ENCODE data around the gene HS3ST6.
A peak's percentile ranks its signal among the peaks of the same experiment; 100 is the strongest.
"Not testable (repeated sequence)": the region's sequence is repeated elsewhere in the genome, so short reads cannot be mapped to it uniquely, and the experiment has no call there.

The HS3ST6 gene

DNA sequence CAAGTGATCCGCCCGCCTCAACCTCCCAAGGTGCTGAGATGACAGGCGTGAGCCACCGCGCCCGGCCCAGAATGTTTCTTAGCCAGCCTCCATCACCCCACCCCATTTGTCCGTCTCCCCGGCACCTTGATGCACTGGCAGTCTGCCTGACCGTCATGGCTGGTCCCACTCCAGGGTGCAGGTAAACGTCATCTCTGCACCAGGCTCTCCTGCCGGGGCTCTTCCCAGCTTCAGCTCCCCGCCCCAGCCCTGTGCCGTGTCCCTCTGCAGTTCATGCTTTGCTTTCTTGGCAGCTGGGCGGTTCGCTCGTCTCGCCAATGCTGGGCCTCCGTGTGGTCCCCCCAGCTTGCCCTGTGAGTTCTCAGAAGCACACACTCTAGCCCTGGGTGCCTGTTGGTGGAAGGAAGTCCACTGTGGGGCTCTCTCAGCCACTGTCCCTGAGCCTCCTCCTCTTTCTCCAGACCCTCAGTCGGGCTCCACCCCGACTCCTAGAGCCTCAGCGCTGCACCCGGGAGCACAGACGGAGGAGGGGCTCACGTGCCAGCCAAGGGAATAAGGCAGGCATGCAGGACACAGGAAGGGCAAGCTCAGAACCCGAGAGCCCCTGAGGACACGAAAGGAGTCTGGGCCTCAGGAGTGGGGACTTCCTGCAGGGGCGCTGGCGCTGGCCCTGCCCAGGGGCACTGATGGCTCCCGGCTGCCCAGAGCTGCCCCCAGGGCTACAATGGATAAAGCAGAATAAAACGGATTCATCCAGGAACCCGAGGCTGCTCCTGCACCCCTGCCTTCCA, 12.0 kb downstream of the HS3ST6 start:
- DNase-seq, result no peak

DNA sequence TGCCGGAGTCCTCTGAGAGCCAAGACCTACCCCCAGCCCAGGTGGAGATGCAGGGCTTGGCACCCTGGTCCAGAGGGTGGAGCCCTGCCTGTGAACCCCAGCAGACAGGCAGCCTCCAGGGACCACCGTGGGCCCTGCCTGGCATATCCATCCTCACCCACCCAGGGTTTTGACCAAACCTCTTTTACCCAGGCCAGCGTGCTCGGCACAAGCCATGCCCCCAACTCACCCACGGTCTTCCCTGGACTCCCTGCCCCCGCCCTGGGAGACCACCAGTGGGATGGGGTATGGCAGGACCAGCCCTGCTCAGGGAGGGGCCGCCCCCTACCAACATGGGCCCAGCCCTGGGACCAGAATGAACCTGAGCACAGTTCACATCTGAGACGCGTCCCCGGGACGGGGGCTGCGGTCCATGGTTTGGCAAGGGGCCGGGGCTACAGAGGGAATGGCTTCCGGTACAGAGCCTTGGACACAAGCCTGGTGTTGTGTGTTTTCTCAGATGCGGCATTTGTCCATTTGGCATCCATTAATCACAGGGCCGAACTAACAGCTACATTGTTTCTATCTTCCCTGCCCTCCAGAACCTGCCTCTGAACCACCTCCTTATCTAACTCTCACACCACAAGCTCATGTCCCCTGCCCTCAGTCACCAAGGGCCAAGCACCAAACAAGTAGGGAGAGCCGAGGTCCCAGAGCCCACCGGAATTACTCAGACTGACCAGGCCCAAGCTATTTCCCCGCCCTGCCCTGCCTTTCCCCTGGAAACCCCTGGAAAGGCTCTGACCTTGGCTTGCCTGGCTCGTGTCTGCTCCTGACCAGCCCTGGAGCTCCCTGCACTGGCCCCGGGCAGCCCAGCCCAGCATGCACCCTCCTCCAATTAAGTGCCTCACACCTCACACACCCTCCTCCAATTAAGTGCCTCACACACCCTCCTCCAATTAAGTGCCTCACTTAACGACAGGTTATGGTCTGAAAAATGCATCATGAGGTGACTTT, 14.1 kb downstream of the HS3ST6 start:
- DNase-seq, result no peak

DNA sequence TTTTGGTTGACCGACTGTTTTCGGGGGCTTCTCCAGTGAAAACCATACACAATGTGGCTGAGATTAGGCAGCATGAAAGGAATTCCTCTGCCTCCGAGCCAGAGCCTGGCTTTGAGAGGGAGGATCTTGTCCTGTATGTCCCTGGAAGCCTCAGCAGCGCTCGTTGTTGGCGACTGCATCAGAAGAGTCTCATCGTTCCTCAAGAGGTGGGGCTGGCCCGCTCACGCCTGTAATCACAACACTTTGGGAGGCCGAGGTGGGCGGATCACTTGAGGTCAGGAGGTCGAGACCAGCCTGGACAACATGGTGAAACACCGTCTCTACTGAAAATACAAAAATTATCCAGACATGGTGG, 15.0 kb downstream of the HS3ST6 start:
- DNase-seq, result no peak

DNA sequence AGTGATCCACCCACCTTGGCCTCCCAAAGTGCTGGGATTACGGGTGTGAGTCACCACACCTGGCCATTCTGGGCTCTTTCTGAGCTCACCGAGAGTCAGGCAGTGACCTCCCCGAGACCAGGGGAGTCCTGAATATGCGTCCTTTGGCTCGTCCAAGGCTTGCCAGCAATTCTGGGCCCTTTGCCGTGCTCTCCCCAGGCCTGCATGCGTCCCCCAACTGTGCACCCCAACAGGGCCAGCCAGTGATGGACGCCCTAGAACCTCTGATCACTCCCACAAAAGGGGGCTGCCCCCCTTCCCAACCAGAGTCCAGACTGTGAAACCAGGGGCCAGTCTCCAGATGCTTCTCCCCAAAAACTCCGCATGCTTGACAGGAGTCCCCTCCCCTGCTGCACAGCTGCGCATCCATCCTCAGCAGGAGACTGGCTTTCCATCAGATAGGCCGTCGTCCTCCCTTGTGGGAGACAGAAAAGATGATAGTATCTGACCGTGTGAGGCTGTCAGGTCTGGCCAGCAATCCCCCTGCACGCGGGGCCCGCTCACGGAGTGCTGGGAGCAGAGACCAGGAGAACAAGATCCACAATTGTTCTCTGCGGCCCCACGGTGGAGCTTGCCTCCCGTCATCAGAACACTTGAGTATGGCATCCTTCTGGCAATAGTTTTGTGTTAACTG, 15.5 kb downstream of the HS3ST6 start:
- no peak for DNase-seq

DNA sequence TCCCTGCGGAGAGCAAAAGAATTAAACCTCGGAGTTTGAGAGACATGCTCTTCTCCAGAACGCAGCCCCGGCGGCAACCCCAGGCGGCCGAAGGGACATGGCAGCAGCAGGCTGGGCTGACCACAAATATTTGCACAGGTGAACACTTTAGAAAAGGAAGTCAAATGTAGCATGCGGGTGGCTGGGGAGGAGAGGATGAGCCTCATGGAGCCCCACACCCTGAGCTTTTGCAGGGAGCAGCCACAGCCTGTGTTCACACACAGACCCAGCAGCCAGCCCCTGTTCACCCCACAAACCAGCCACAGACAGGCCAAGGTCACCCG, 17.8 kb downstream of the HS3ST6 start:
- no peak for DNase-seq

DNA sequence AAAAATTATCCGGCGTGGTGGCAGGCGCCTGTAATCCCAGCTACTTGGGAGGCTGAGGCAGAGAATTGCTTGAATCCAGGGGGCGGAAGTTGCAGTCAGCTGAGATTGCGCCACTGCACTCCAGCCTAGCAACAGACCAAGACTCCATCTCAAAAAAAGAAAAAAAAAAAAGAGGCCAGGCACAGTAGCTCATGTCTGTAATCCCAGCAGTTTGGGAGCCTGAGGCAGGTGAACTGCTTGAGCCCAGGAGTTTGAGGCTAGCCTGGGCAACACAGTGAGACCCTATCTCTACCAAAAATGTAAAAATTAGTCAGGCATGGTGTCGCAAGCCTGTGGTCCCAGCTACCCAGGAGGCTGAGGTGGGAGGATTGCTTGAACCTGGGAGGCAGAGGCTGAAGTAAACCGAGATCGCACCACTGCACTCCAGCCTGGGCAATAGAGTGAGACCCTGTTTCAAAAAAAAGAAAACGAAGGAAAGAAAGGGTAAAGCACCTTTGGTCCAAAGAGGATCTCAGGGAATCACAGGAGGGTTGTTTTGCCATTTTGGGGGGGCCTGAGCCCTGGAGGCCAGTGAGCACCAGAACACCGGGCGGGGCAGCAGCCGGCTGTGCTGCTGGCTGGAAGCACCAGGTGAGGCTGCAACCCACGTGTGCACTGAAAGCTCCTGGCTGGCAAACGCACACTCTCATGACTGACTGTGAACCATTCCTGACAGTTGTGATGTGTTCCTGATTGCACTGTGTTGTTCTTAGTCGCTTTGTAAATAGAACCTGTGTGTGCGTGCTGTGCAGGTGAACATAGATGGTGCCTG, 18.4 kb downstream of the HS3ST6 start:
- no peak for DNase-seq

DNA sequence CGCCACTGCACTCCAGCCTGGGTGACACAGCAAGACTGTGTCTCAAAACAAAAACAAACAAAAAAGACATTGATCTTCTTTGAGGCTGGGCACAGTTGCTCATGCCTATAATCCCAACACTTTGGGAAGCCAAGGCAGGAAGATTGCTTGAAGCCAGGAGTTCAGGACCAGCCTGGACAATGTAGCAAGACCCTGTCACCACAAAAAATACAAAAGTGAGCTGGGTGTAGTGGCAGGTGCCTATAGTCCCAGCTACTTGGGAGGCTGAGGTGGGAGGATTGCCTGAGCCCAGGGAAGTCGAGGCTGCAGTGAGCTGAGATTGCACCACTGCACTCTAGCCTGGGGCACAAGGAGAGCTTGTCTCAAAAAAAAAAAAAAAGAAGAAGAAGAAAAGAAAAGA, 20.5 kb downstream of the HS3ST6 start:
- not testable (repeated sequence) for DNase-seq

DNA sequence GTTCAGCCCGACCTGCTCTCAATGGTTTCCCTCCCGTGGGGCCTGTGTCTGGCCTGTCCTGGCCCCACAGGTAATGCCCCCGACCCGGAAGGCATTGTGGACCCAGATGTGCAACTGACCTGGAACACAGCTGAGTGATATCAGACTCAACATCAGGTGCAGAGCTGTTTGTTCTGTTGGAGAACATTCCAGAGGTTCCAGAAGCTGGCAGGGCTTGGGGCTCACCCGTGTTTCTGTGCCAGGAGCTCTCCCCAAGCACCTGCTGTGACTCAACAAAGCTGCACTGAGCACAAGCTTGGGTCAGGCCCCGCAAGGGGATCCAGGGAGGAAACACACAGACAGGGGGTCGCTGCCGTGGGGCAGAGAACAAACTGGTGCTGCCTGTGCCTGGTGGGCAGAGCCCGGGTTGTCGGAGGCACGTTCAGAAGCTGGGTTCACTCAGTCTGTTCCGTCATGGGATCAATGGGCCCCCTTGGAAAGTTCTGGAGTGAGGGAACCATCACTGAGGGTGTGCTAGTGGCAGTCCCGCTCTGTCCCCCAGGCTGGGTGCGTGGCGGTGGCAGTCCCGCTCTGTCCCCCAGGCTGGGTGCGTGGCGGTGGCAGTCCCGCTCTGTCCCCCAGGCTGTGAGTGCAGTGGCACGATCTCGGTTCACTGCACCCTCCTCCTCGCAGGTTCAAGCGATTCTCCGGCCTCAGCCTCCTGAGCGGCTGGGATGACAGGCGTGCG, 22.1 kb downstream of the HS3ST6 start:
- DNase-seq, result no peak

DNA sequence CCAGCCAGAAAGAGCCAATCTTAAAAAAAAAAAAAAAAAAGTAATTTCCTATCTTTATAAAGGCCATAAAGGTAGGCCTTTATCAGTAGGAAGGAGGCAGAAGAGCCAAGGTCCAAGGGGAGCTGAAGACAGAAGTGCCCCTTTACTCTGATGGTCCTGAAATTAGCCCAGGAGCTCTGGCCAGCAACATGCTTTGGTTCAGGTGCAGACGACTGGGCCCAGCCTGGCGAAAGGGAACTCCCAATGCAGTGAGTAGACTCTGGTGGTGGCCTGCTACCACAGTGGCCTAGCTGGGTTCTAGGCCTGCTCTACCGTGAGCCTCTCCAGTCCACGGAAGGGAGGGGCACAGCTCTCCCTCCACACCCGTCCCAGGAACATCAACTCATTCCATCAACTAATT, 23.1 kb downstream of the HS3ST6 start:
- no peak for DNase-seq

DNA sequence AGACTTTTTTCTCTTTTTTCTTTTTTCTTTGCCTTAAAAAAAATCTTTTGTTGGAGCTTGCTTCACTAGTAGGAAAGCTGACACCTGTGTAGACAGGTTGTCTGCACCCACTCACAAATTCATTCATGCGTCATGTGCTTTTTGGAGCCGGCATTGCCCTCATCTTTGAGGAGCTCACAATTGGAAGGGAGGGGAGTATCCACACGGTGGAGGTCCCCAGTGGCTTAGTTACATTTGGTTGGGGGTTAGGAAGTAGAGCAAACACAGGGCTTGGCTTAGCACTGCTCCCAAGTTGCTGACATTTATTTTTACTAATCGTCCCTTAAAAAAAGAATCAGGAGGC, 27.5 kb downstream of the HS3ST6 start:
- DNase-seq, result no peak

DNA sequence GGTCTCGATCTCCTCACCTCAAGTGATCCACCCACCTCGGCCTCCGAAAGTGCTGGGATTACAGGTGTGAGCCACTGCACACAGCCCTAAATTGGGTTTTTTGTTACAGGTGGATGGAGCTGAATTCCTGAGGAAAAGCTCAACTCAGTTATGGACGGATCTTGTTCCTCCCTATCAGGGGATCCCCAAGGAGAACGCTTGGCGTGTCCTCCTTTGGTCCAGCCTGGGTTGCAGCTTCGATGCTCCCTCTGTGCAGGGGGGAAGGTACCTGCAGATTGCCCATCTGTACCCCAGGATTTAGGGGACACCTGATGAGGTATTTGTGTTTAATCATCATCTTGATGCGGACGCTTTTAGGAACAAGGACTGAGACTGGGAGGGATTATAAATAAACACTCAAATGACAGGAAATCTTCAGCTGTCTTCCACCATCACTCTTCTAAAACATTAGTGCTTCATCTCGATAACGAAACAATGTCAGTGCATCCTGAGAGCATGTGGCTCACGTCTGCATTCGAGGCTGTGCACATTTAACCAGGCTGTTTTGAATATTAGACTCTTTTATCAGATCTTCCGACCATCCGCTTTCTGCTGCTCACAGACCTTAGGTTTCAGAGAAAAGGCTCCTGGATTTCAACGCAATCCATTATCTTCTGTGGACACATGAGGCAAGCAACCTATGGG, 28.0 kb downstream of the HS3ST6 start:
- DNase-seq, result no peak

DNA sequence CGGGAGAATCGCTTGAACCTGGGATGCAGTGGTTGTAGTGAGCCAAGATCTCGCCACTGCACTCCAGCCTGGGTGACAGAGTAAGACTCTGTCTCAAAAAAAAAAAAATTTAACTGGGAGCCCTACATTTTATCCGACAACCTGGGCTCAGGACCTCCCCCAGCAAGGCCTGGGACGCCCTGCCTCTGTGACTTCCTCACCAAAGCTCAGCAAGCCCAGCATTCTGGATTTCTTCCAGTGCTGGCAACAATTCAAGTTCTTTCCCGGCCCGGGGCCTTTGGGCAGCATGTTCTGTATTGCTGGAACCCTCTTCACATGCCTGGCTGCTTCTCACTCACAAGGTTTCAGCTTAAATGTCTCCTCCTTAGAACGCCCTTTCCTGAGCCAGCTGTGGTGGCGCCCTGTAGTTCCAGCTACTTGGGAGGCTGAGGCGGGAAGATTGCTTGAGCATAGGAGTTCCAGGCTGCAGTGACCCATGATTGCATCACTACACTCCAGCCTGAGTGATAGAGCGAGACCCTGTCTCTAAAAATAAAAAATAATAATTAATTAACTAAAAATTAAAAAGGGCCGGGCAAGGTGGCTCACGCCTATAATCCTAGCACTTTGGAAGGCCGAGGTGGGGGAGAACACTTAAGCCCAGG, 30.4 kb downstream of the HS3ST6 start:
- DNase-seq, result no peak

DNA sequence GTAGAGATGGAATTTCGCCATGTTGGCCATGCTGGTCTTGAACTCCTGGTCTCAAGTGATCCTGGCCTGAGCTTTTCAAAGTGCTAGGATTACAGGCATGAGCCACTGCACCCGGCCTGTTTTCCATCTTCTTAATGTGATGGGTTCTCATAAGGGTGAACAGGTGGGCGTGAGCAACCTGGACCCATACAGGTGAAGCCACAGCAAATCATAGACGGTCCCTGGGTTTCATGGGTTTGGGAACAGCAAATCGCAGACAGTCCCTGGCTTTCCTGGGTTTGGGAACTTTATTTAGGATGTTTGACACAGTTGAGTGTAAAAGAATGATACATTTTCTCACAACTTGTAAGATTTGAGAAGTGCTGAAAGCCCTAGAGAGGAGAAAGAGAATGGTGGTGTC, 33.3 kb downstream of the HS3ST6 start:
- no peak for DNase-seq

DNA sequence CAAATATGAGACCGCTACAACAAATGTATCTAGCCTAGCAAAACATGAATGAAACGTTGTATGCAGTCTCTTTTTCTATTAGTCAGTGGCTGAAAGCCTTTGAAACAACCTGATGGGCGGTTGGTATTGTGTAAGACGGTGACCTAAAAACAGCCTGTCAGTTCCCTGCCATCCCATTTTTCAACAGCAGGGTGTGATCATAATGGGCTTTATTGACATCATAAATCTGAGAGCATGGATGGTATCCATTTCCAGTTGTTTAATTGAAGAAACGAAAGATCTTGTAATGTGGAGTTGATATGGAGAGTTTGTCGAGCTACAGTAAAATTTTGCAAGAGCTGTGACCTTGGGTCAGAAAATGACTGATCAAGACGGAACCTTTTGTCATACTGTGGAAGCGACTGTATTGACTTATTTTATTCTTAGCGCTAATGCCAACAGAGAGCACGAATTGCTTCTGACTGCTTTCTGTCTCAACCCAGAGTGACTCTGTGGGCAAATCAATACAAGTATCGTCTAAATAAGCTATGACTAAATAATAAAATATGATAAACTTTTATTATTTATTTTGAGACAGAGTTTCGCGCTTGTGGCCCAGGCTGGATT, 34.0 kb downstream of the HS3ST6 start:
- peak; percentile 29 for DNase-seq

DNA sequence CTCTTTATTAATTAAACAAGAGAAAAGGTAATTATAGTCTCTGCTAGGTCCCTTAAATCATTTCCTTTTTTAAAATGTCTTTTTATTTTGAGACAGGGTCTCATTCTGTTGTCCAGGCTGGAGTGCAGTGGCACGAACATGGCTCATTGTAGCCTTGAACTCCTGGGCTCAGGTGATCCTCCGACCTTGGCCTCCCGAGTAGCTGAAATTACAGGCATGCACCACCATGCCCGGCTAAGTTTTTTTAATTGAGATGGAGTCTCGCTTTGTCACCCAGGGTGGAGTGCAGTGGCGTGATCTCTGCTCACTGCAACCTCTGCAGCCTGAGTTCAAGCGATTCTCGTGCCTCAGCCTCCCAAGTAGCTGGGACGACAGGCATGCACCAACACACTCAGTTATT, 37.0 kb downstream of the HS3ST6 start:
- not testable (repeated sequence) for DNase-seq

DNA sequence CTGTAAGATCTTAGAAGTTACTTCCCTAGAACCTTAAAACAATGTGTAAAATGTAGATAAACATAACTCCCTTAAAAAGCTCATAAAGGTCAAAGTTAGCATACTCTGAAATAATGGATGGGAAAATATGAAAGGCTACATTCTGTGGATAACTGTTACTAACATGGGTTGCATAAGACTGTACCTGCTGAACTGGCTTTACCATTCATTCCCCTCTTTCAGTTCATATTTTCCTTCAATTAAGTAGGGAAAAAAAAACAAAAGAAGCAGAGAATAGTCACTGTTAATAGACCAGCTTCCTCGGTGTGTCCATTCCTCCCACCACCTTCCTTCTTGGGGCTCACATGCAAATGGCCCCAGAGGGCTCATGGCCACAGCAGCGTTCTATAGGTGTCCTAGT, 38.7 kb downstream of the HS3ST6 start:
- DNase-seq, result no peak

DNA sequence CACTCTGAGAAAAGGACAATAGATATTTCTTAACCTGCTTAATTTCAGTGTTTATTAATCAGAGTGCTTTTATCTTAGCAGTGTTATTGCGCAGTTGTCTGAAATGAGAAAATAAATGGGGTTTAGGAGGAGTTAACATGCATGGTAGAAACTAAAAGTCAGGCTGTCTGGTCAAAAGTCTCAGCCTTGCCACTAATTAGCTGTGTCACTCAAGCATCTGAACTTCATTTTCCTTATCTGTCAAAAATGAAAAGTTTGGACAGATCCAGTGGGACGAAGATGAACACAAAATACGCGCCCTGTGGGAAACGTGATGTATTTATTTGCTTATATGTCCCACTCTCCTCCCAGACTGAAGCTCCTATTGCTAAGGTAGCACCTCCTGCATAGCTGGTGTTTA, 40.0 kb downstream of the HS3ST6 start:
- DNase-seq, result no peak

DNA sequence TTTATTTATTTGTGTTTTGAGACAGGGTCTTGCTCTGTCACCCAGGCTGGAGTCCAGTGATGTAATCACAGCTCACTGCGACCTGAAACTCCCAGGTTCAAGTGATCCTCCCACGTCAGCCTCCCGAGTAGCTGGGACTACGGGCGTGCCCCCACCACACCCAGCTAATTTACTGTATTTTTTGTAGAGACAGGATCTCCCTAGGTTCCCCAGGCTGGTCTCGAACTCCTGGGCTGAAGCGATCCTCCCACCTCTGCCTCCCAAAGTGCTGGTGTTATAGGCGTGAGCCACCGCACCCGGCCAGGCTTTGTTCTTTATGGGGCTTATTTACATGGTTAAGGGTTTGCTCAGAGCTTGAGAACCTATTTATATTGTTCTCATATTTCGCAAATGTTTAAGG, 40.4 kb downstream of the HS3ST6 start:
- no peak for DNase-seq

DNA sequence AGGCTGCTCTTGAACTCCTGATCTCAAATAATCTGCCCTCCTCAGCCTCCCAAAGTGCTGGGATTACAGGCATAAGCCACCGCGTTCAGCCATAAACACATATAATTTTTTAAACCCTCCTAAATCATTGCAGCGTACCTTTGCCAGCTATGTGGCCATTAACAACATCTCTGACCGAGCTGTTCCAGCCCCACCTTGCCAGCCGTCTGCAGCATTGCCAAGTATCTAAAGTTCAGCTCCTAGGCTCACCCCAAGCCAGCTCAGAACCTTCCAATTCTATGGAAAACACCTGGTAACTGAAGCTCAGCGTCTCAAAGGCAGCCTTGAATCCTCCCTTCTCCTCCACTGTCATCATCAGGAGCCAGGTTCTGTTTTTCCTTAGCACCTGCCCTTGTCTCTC, 41.1 kb downstream of the HS3ST6 start:
- DNase-seq, result no peak

DNA sequence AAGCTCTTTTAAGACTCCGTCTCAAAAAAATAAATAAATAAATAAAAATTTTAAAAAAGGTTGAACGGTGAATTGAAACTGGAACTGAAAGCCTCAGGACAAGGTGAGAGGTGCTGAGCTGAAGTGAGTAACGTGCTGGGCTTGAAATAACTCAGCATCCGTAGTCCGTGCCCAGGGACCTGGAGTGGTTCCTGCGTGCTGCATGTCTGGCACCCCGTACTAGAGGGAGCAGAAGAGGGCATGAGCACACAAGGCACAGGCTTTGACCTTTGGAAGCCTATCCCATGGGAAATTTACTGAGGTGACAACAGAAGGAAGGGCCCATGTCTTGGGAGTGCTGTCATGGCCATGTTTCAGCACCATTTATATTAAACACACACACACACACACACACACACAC, 41.7 kb downstream of the HS3ST6 start:
- DNase-seq, result no peak

DNA sequence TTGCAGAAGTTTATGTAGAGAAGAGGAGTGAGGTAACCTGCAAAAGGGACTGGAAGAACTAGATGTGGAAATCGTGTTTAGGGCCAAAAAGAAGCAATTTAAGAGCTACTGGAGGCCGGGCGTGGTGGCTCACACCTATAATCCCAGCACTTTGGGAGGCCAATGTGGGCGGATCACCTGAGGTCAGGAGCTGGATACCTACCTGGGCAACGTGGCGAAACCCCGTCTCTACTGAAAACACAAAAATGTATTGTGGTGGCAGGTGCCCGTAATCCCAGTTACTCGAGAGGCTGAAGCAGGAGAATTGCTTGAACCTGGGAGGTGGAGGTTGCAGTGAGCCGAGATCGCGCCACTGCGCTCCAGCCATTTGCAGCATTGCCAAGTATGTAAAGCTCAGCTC, 42.1 kb downstream of the HS3ST6 start:
- not testable (repeated sequence) for DNase-seq
